ENCODE measurements around the gene FUT4. TPM values are rescaled to one million over a fixed set of nuclear protein-coding genes. Genes with fewer than 3 reads are reported as not detected.

The FUT4 gene
- total RNA-seq, 1 experiment from 2014 or later: 5.7 TPM

- Histone ChIP-seq H3K36me3 (ENCODE audit: control insufficient read depth in 1 of 2, insufficient read depth in 2 of 2, low read length in 2 of 2) (no peaks in the 10 kb centered on the region), H3K4me3 (replicated peaks in 1 of 2; ENCODE audit: low read depth in 1 of 2, low read length in 2 of 2) (no peak within 1 kb of the TSS), H4K20me1 (ENCODE audit: insufficient read depth) (no peaks in the 10 kb centered on the region), H3K27ac (ENCODE audit: low read depth, low read length) (no peak within 1 kb of the TSS), H3K9ac (ENCODE audit: low read length) (no peak within 1 kb of the TSS), H3K4me2 (ENCODE audit: low read length) (no peak within 1 kb of the TSS), H3K27me3 (ENCODE audit: insufficient read depth, low read length) (no peaks in the 10 kb centered on the region), H3K9me3 (ENCODE audit: control insufficient read depth in 1 of 2, insufficient read depth in 1 of 2, low read depth in 1 of 2, low read length in 2 of 2) (no peaks in the 10 kb centered on the region), H3K79me2 (ENCODE audit: insufficient read depth, low read length) (no peaks in the 10 kb centered on the region), H3K9me2 (ENCODE audit: insufficient read depth) (no peaks in the 10 kb centered on the region), H3K4me1 (ENCODE audit: control insufficient read depth in 1 of 2, insufficient read depth in 2 of 2, low read length in 2 of 2) (no peaks in the 10 kb centered on the region), H2AFZ (ENCODE audit: low read depth, low read length, poor library complexity, severe bottlenecking) (no peak within 1 kb of the TSS)
- ChIA-PET POLR2A (no interaction called here), CTCF (no interaction called here), RAD21 (ENCODE audit: low non-redundant PET in 1 of 2, low total read pairs in 2 of 2, uncharacterized antibody in 2 of 2, unreplicated experiment in 2 of 2) (no interaction called here)
- DNase-seq (ENCODE audit: low read depth, low spot score) (no peak), ATAC-seq (no peak)
- no TSS peak for BruUV-seq (replicated peaks)
- intact Hi-C loops (cut with micrococcal nuclease): loop anchor here (10.0 kb wide), 1 partner anchor 1913 kb away; no protein-coding TSS in a partner anchor
- no peak for TF ChIP-seq SIN3A (IDR thresholded peaks at IDR 0.05; ENCODE audit: low read depth)
- TF ChIP-seq POLR2AphosphoS5 (IDR thresholded peaks at IDR 0.05; ENCODE audit: low read depth, low read length): no peak
- TF ChIP-seq REST (IDR thresholded peaks at IDR 0.05; ENCODE audit: low read depth): no peak
- TF ChIP-seq TCF7L2 (IDR thresholded peaks at IDR 0.05; ENCODE audit: borderline replicate concordance, extremely low read depth, insufficient read depth, insufficient read length): no peak
- TF ChIP-seq ZFX (IDR thresholded peaks at IDR 0.05): no peak
- no peak for TF ChIP-seq EGR1 (IDR thresholded peaks at IDR 0.05; ENCODE audit: low read depth)
- no peak for TF ChIP-seq SRF (IDR thresholded peaks at IDR 0.05; ENCODE audit: low read depth)
- no peak for TF ChIP-seq MAX (IDR thresholded peaks at IDR 0.05)
- no peak for TF ChIP-seq POLR2A (IDR thresholded peaks at IDR 0.05; ENCODE audit: borderline replicate concordance, extremely low read depth, insufficient read depth, insufficient read length)
- no peak for TF ChIP-seq YY1 (IDR thresholded peaks at IDR 0.05; ENCODE audit: extremely low read depth, insufficient replicate concordance, low read depth, low read length)
- no peak for TF ChIP-seq ZBTB33 (IDR thresholded peaks at IDR 0.05; ENCODE audit: extremely low read depth, insufficient replicate concordance, low read length)
- no peak for TF ChIP-seq RAD21 (IDR thresholded peaks at IDR 0.05; ENCODE audit: low read depth)
- TF ChIP-seq, protein P1, sequence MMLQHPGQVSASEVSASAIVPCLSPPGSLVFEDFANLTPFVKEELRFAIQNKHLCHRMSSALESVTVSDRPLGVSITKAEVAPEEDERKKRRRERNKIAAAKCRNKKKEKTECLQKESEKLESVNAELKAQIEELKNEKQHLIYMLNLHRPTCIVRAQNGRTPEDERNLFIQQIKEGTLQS (IDR thresholded peaks at IDR 0.05): no peak
- TF ChIP-seq SP1 (IDR thresholded peaks at IDR 0.05; ENCODE audit: low read depth): no peak
- no peak for TF ChIP-seq EZH2 (IDR thresholded peaks at IDR 0.05)
- TF ChIP-seq JUND (IDR thresholded peaks at IDR 0.05): no peak
Observed at GRCh38 chr11:94511932-94512781, 31.6 kb upstream of the FUT4 start, which contains the start of gene C11orf97. Gene C11orf97, plus strand, starts transcription at chr11:94512461. Its CDS starts 68 bp downstream, at chr11:94512529.
